NCI-H345 (cell line): Measurements from ENCODE around the gene PAIP2.
"Not testable (repeated sequence)": the region's sequence is repeated elsewhere in the genome, so short reads cannot be mapped to it uniquely, and the experiment has no call there.

ENCODE experiments used
- DNase-seq: peaks from one replicate; lab custom pipeline; 2025; lab: John Stamatoyannopoulos, UW

The PAIP2 gene

GRCh38 chr5:139378941-139379361 is 37.3 kb downstream of the PAIP2 start:
- DNase-seq: no peak

GRCh38 chr5:139379626-139380449 is 38.2 kb downstream of the PAIP2 start:
- no peak for DNase-seq

- no peak for DNase-seq
Measured at GRCh38 chr5:139381837-139382761, 40.4 kb downstream of the PAIP2 start.

- DNase-seq: no peak
Measured at GRCh38 chr5:139382807-139383206, 41.2 kb downstream of the PAIP2 start.

- no peak for DNase-seq
Measured at GRCh38 chr5:139383275-139383992, 41.8 kb downstream of the PAIP2 start, which contains the start of gene SLC23A1. Gene SLC23A1 (minus strand): TSS chr5:139383297. CDS start chr5:139383253, 44 bp downstream.

- DNase-seq: no peak
Measured at GRCh38 chr5:139383993-139384590, 42.4 kb downstream of the PAIP2 start.

GRCh38 chr5:139384591-139385051 is 43.0 kb downstream of the PAIP2 start:
- DNase-seq: no peak

- no peak for DNase-seq
Measured at GRCh38 chr5:139385061-139386049, 43.7 kb downstream of the PAIP2 start.

GRCh38 chr5:139386050-139386438 is 44.4 kb downstream of the PAIP2 start:
- no peak for DNase-seq

- DNase-seq: not testable (repeated sequence)
Measured at GRCh38 chr5:139386956-139387355, 45.3 kb downstream of the PAIP2 start.

GRCh38 chr5:139387611-139388197 is 46.0 kb downstream of the PAIP2 start:
- DNase-seq: no peak

- DNase-seq: peak; percentile 31
Measured at GRCh38 chr5:139388198-139388821, 46.7 kb downstream of the PAIP2 start.

GRCh38 chr5:139389701-139390638 is 48.3 kb downstream of the PAIP2 start, which contains the start of gene MZB1:
Gene MZB1 (minus strand): TSS chr5:139389913. CDS start chr5:139389856, 57 bp downstream.
- DNase-seq: no peak

- DNase-seq: no peak
Measured at GRCh38 chr5:139390639-139391569, 49.2 kb downstream of the PAIP2 start.

- no peak for DNase-seq
Measured at GRCh38 chr5:139391570-139392323, 50.1 kb downstream of the PAIP2 start.

GRCh38 chr5:139392324-139392677 is 50.6 kb downstream of the PAIP2 start:
- DNase-seq: no peak
